HepG2 (cell line): Measurements from ENCODE around the gene PCNA. TPM values are rescaled to one million over a fixed set of nuclear protein-coding genes. Genes with fewer than 3 reads are reported as not detected.

ENCODE experiments used
- ARID5B ChIP-seq: IDR thresholded peaks from 2 replicates; pipeline ENCODE4 v1.4.0; 2020; ENCODE audit warnings: mild to moderate bottlenecking, missing genetic modification reagents
- ATF3 ChIP-seq: sonication (generic); formaldehyde crosslinking; IDR thresholded peaks from 2 replicates; pipeline ENCODE4 v1.4.0; 2020; ENCODE audit warnings: missing genetic modification reagents
- CREB3 ChIP-seq: sonication (generic); formaldehyde crosslinking; IDR thresholded peaks from 2 replicates; pipeline ENCODE4 v1.5.0; 2020; ENCODE audit warnings: missing genetic modification reagents
- CTCF ChIP-seq: sonication (generic); formaldehyde crosslinking; IDR thresholded peaks from 2 replicates; pipeline ENCODE4 v1.5.0; 2020; ENCODE audit warnings: mild to moderate bottlenecking, missing genetic modification reagents, moderate library complexity
- EED ChIP-seq: sonication (generic); formaldehyde crosslinking; IDR thresholded peaks from 2 replicates; pipeline ENCODE4 v1.5.0; 2020; ENCODE audit warnings: mild to moderate bottlenecking, missing genetic modification reagents
- FUBP1 ChIP-seq: sonication (generic); formaldehyde crosslinking; IDR thresholded peaks from 2 replicates; pipeline ENCODE4 v1.5.1; 2020; ENCODE audit warnings: missing genetic modification reagents, mild to moderate bottlenecking, borderline replicate concordance
- GATAD1 ChIP-seq: IDR thresholded peaks from 2 replicates; pipeline ENCODE4 v1.6.1; 2016; ENCODE audit warnings: missing genetic modification reagents, missing compliant biosample characterization
- MAFK ChIP-seq, 2 experiments: IDR thresholded peaks in 1 of 2; conservative IDR thresholded peaks in 1 of 2; 2 replicates each; pipeline ENCODE4 v1.6.1; 2011; ENCODE audit warnings: improper control_type of control experiment in 2 of 2, low read length in 2 of 2
- NFE2L2 ChIP-seq: fragments of 150-350 bp; IDR thresholded peaks from 2 replicates; pipeline ENCODE4 v1.6.1; 2014; ENCODE audit warnings: low read length
- PPARG ChIP-seq: conservative IDR thresholded peaks from 2 replicates; pipeline ENCODE4 v1.6.1; 2016; ENCODE audit warnings: missing biosample characterization, missing genetic modification reagents
- SMARCC2 ChIP-seq: fragments of 450-650 bp; IDR thresholded peaks from 2 replicates; pipeline ENCODE4 v1.6.1; 2017; ENCODE audit warnings: antibody characterized with exemption, mild to moderate bottlenecking
- SMYD3 ChIP-seq: sonication (generic); formaldehyde crosslinking; IDR thresholded peaks from 2 replicates; pipeline ENCODE4 v1.8.1; 2023; ENCODE audit warnings: mild to moderate bottlenecking, missing genetic modification reagents
- SRSF9 ChIP-seq: fragments of 200-400 bp; formaldehyde crosslinking; IDR thresholded peaks from 2 replicates; pipeline ENCODE4 v1.6.1; 2018; ENCODE audit warnings: borderline replicate concordance, mild to moderate bottlenecking, low read depth, low read length; ENCODE audit not compliant: insufficient read depth, poor library complexity, severe bottlenecking
- TARDBP ChIP-seq: sonication (generic); formaldehyde crosslinking; IDR thresholded peaks from 2 replicates; pipeline ENCODE4 v1.8.0; 2022; ENCODE audit warnings: mild to moderate bottlenecking, missing genetic modification reagents
- ZC3H4 ChIP-seq: sonication (generic); formaldehyde crosslinking; IDR thresholded peaks from 2 replicates; pipeline ENCODE4 v1.4.0; 2020; ENCODE audit warnings: missing genetic modification reagents, borderline replicate concordance
- ZFP82 ChIP-seq: sonication (generic); formaldehyde crosslinking; IDR thresholded peaks from 2 replicates; pipeline ENCODE4 v1.5.1; 2020; ENCODE audit warnings: mild to moderate bottlenecking, missing genetic modification reagents, borderline replicate concordance
- ZNF296 ChIP-seq: sonication (generic); formaldehyde crosslinking; conservative IDR thresholded peaks from 2 replicates; pipeline ENCODE4 v1.5.0; 2020; ENCODE audit warnings: mild to moderate bottlenecking, missing genetic modification reagents
- ZNF512 ChIP-seq: sonication (generic); formaldehyde crosslinking; IDR thresholded peaks from 2 replicates; pipeline ENCODE4 v1.4.0; 2020; ENCODE audit warnings: mild to moderate bottlenecking, missing genetic modification reagents
- ZNF740 ChIP-seq: sonication (generic); formaldehyde crosslinking; IDR thresholded peaks from 2 replicates; pipeline ENCODE4 v1.4.0; 2020; ENCODE audit warnings: missing genetic modification reagents
- polyA plus RNA-seq, 8 experiments: library from polyadenylated mRNA; depleted of rRNA in 3 of 8; stranded (reverse) in 7 of 8; unstranded in 1 of 8; fragments of >200 nt; fragmentation: Illumina TruSeq in 4 of 8; extraction: Trizol in 4 of 8; gene quantifications; 2 replicates each; pipeline versions ENCODE4 v1.2.1 to v1.2.3, GENCODE V29; 2011 to 2016; ENCODE audit warnings: low read depth in 4 of 8, missing spikeins in 1 of 8, mixed read lengths in 1 of 8; ENCODE audit not compliant: insufficient read depth in 1 of 8
- total RNA-seq, 5 experiments: library from RNA; depleted of rRNA; stranded (reverse); fragments of >200 nt; fragmentation: Illumina TruSeq; extraction: Trizol; gene quantifications; 2 replicates each; pipeline ENCODE4 v1.2.3, GENCODE V29; 2016; ENCODE audit warnings: low read depth in 1 of 5

The PCNA gene
- total and polyA plus RNA-seq, 2 of the 13 experiments (the other 11 are each of a cell fraction or from before 2014, with no cell fraction given), result 229 to 655 TPM

GRCh38 chr20:5127859-5128424 is 8.2 kb upstream of the PCNA start (continued):
- TF ChIP-seq TARDBP (CRISPR knock-in tag) (no peak), EED (no peak), SMYD3 (CRISPR knock-in tag) (no peak), NFE2L2 (no peak), ZNF740 (no peak), MAFK (conservative IDR thresholded peaks at IDR 0.05 in 1 of 2, IDR thresholded peaks at IDR 0.05 in 1 of 2; ENCODE audit: low read length in 2 of 2) (peak; percentile 53 to 74), CTCF (CRISPR knock-in tag) (no peak), ZC3H4 (CRISPR knock-in tag) (no peak), ZNF512 (CRISPR knock-in tag) (no peak), GATAD1 (no peak), ZFP82 (CRISPR knock-in tag) (no peak), ATF3 (CRISPR knock-in tag) (no peak), SMARCC2 (no peak), SRSF9 (no peak), PPARG (CRISPR knock-in tag) (no peak), ARID5B (CRISPR knock-in tag) (no peak), FUBP1 (CRISPR knock-in tag) (no peak), CREB3 (CRISPR knock-in tag) (no peak), ZNF296 (no peak)
